Measurements from ENCODE around the gene UBE2D2.
"Not testable (repeated sequence)": the region's sequence is repeated elsewhere in the genome, so short reads cannot be mapped to it uniquely, and the experiment has no call there.

DNA sequence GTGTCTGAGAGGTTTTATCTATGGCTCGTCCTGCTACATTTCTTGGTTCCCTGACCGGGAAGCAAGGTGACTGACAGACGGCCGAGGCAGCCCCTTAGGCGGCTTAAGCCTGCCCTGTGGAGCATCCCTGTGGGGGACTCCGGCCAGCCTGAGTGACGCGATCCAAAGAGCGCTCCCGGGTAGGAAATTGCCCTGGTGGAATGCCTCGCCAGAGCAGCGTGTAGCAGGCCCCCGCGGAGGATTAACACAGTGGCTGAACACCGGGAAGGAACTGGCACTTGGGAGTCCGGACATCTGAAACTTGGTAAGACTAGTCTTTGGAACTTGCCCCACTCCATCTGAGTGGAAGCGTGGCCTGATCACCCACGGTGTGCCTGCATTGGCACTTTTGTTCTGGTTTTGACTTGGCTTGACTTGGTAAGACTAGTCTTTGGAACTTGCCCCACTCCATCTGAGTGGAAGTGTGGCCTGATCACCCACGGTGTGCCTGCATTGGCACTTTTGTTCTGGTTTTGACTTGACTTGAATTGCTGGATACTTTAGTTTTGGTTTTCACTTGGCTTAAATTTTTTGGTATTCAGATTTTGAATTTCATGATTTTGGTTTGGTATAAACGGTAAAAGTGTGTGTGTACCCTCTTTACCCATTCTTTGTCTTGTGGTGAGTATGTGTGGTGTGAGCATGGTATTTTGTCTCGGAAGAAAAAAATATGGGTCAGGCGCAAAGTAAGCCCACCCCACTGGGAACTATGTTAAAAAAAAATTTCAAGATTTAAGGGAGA, 34.6 kb upstream of the UBE2D2 start:
- TF ChIP-seq, protein P1, sequence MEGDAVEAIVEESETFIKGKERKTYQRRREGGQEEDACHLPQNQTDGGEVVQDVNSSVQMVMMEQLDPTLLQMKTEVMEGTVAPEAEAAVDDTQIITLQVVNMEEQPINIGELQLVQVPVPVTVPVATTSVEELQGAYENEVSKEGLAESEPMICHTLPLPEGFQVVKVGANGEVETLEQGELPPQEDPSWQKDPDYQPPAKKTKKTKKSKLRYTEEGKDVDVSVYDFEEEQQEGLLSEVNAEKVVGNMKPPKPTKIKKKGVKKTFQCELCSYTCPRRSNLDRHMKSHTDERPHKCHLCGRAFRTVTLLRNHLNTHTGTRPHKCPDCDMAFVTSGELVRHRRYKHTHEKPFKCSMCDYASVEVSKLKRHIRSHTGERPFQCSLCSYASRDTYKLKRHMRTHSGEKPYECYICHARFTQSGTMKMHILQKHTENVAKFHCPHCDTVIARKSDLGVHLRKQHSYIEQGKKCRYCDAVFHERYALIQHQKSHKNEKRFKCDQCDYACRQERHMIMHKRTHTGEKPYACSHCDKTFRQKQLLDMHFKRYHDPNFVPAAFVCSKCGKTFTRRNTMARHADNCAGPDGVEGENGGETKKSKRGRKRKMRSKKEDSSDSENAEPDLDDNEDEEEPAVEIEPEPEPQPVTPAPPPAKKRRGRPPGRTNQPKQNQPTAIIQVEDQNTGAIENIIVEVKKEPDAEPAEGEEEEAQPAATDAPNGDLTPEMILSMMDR (IDR thresholded peaks at IDR 0.05), result not testable (repeated sequence)
- TF ChIP-seq EZH2 (IDR thresholded peaks at IDR 0.05; ENCODE audit: borderline replicate concordance, insufficient read depth, low read depth, low read length, poor library complexity, severe bottlenecking), result not testable (repeated sequence)

Data from B cell (primary cell).